Measurements from ENCODE around the gene MTMR1. TPM values are rescaled to one million over a fixed set of nuclear protein-coding genes. Genes with fewer than 3 reads are reported as not detected.

The MTMR1 gene
- 20.3 and 20.7 TPM in 2 replicates for total RNA-seq
- polyA plus RNA-seq, result 17.1 and 17.6 TPM in 2 replicates
- 13.9 and 14.1 TPM in 2 replicates for polyA plus RNA-seq (2011; cell fraction: cytosol; rRNA removed)
- polyA plus RNA-seq (2011; cell fraction: nucleus; rRNA removed), result 50.3 and 68.8 TPM in 2 replicates
- 19.2 and 22.8 TPM in 2 replicates for polyA plus RNA-seq (2012)
- 24.5 and 30.0 TPM in 2 replicates for polyA minus RNA-seq
- polyA minus RNA-seq (2011; cell fraction: cytosol; rRNA and poly(A)+ RNA removed), result 18.3 TPM
- 22.5 and 28.6 TPM in 2 replicates for polyA minus RNA-seq (2011; cell fraction: nucleus; rRNA and poly(A)+ RNA removed)
- Bru-seq, nascent RNA, result percentile 69 among the genes with signal in this experiment
- BruChase-seq, experiment 1, labeled RNA remaining after a 6-hour chase, result percentile 63 among the genes with signal in this experiment
- BruChase-seq, experiment 2, labeled RNA remaining after a 2-hour chase, result percentile 66 among the genes with signal in this experiment
- long read RNA-seq, partial matches to known transcripts, result 4 of 11 reads
- long read RNA-seq, other reads (novel, unspliced or antisense), result 5 of 11 reads

DNA sequence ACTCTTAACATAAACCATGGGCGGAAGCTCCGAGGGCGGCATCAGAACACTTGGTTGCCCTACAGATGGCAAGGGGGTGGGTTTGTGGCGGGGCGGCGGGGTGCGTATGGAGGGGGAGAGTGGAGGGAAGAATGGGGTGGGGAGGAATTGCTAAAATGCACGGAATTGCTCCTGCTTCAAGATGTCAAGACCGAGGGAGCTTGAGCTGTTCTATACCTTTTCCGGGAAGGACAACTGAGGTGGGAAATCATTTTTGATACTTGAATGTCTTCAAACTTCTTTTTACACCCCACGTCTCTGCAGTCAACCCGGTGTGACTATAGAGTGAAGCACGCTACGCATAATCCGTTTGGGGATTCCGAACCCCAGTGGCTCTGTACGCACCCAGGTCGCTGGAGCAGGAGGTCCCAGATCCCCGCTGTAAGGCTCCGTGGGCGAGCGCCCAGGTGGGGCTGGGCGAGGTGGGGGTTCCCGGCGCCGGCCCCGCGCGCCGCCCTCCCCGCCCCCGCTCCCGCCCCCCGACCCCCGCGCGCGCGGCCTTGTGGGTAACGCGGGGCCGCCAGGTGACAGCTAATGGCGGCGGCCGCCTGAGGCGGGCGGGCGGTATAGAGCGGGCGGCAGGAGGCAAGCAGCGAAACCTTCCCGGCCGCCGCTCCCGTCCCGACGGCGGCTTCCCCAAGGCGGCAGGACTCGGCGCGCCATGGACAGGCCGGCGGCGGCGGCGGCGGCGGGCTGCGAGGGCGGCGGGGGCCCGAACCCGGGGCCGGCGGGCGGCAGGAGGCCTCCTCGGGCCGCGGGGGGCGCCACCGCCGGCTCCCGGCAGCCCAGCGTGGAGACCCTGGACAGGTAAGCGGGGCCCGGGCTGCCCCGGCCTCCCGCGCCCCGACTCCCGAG, at the start of gene MTMR1:
Gene MTMR1, plus strand, starts transcription at position 566 of the 894 bp plus-strand sequence. Its CDS starts 135 bp downstream, at position 701.
- Histone ChIP-seq H4K20me1 (replicated peaks; ENCODE audit: control insufficient read depth, extremely low read depth, insufficient read depth, low read length) (no peaks in the 10 kb centered on the region), H3K4me3 (replicated peaks in 1 of 3; ENCODE audit: insufficient read depth in 1 of 3, low read depth in 1 of 3, low read length in 3 of 3) (peak within 1 kb of the TSS; percentile 44 to 86 (median 68)), H3K79me2 (ENCODE audit: control insufficient read depth, insufficient read depth, low read length) (peaks cover 37% of the 10 kb centered on the region), H3K9me1 (replicated peaks; ENCODE audit: control insufficient read depth, extremely low read depth, insufficient read depth, low read length) (no peaks in the 10 kb centered on the region), H3K9me3 (replicated peaks; ENCODE audit: control insufficient read depth, insufficient read depth, low read length) (no peaks in the 10 kb centered on the region), H3K36me3 (ENCODE audit: control insufficient read depth in 2 of 2, extremely low read depth in 1 of 2, insufficient read depth in 2 of 2, low read length in 2 of 2) (no peaks in the 10 kb centered on the region), H3K4me1 (ENCODE audit: control insufficient read depth, extremely low read depth, insufficient read depth, low read length) (peaks cover 20% of the 10 kb centered on the region), H2AFZ (ENCODE audit: low read depth, low read length) (peak within 1 kb of the TSS; percentile 94), H3K27me3 (ENCODE audit: control insufficient read depth in 2 of 2, insufficient read depth in 2 of 2, low read length in 2 of 2) (no peaks in the 10 kb centered on the region), H3K9ac (replicated peaks; ENCODE audit: extremely low read depth, insufficient read depth, low read length) (peak within 1 kb of the TSS; percentile 74), H3K27ac (ENCODE audit: insufficient read depth, low read depth, low read length) (peak within 1 kb of the TSS; percentile 66), H3K4me2 (ENCODE audit: insufficient read depth, low read length) (peak within 1 kb of the TSS; percentile 91)
- intact Hi-C loops (cut with micrococcal nuclease), result no loop called here
- FAIRE-seq (peak; percentile 70), DNase-seq (ENCODE audit: low read depth, low spot score) (peak; percentile 6)
- no TSS peak for BruUV-seq (replicated peaks)
- TF ChIP-seq GATA2 (IDR thresholded peaks at IDR 0.05; ENCODE audit: insufficient read depth, insufficient read length, low read depth, low read length), result no peak
- TF ChIP-seq JUN (IDR thresholded peaks at IDR 0.05; ENCODE audit: borderline replicate concordance, insufficient read depth, insufficient read length, low read depth), result no peak
- TF ChIP-seq MAX (IDR thresholded peaks at IDR 0.05; ENCODE audit: insufficient read depth, insufficient read length), result no peak
- TF ChIP-seq EZH2 (IDR thresholded peaks at IDR 0.05; ENCODE audit: borderline replicate concordance, low read depth, low read length, severe bottlenecking), result no peak
- no peak for TF ChIP-seq POLR2A (IDR thresholded peaks at IDR 0.05; ENCODE audit: low read depth, low read length)
- no peak for TF ChIP-seq FOS (IDR thresholded peaks at IDR 0.05; ENCODE audit: borderline replicate concordance, insufficient read depth, low read length)
- no peak for TF ChIP-seq POLR2AphosphoS5 (IDR thresholded peaks at IDR 0.05; ENCODE audit: insufficient read depth, low read depth, low read length)
- no peak for TF ChIP-seq MYC (IDR thresholded peaks at IDR 0.05; ENCODE audit: low read depth, low read length)
- TF ChIP-seq CTCF (IDR thresholded peaks at IDR 0.05; ENCODE audit: extremely low read depth in 1 of 2, insufficient read depth in 1 of 2, low read depth in 1 of 2, low read length in 2 of 2), result no peak
- CTCF ChIA-PET, result interaction anchor here (1.2 to 2.3 kb wide), 2 partner anchors 9 to 13 kb away, joined by 3 to 9 read pairs; no protein-coding TSS in a partner anchor
- POLR2A ChIA-PET, result no interaction called here
- dilution Hi-C loops (cut with MboI; ENCODE audit: extremely low pct_ligation_motif_present, low sequenced_read_pairs), result no loop called here

Measured in endothelial cell of umbilical vein (primary cell).